Measurements from ENCODE around the gene TTC39C.
A peak's percentile ranks its signal among the peaks of the same experiment; 100 is the strongest.

TTC39C gene

DNA sequence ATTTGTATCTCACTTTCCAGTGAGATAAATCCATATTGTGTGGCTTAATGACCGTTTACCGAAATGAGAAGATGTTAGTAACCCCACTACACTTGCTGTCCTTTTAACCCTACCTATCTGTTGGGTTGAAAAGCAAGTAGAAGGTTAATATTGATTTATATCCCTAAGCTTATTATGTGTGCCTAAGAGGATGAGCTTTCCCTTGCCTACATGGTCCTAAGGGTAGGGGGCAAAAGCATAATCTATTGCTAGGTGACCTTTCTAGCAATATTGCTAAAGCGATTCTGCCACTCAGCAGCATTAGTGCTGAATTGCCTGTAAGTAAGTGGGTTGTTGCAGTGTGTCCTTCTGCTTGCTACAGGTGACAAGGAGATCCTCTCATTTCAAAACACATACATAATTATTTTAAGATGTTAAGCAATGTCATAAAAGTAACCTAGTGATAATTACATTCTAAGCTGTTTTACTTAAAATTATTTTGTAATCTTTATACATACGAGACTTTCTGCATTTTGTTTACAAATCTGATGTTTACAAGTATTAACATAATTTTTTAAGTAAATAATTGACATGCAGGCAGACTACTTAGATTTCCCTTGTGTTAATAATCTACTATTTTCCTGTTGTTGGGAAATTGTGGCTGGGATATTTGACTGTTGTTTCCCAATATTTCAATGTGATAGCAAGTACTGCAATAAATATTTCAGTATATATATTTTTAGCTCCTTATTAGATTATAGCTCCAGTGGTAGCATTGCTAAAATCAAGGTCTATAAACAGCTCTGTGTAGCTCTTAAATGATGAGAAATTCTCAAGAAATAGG, 75.2 kb downstream of the TTC39C start:
- no peak for DNase-seq

DNA sequence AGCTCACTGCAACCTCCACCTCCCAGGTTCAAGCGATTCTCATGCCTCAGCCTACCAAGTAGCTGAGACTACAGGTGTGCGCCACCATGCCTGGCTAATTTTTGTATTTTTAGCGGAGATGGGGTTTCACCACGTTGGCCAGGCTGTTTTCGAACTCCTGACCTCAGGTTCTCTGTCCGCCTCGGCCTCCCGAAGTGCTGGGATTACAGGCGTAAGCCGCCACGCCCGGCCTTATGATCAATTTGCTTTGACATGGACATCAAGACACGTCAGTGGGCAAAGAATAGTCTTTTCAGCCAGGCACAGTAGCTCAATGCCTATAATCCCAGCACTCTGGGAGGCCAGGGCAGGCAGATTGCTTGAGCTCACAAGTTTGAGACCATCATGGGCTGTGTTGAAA, 76.3 kb downstream of the TTC39C start:
- no peak for DNase-seq

DNA sequence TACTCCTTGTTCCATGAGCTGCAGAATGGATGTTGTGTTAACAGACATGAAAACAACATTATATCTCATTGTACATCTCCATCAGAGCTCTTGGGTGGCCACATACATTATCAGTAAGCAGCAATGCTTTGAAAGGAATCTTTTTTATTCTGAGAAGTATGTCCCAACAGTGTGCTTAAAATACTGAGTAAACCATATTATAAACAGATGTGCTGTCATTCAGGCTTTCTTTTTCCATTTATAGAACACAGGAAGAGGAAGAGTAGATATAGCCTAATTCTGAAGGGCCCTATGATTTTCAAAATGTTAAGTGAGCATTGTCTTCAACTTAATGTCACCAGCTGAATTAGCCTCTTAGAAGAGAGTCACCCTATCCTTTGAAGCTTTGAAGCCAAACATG, 80.0 kb downstream of the TTC39C start:
- peak; percentile 13 for DNase-seq

DNA sequence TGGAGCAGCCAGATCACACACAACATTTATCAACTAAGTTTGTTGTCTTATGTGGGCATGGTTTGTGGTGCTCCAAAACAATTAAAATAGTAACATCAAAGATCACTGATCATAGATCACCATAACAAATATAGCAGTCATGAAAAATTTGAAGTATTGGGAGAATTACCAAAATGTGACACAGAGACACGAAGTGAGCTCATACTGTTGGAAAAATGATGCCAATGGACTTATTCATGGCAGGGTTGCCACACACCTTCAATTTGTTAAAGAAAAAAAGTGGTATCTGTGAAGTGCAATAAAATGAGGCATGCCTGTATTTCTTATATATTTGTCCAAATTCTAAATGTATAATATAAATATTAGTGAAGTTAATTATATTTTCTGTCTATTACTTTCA, 81.4 kb downstream of the TTC39C start:
- no peak for DNase-seq

DNA sequence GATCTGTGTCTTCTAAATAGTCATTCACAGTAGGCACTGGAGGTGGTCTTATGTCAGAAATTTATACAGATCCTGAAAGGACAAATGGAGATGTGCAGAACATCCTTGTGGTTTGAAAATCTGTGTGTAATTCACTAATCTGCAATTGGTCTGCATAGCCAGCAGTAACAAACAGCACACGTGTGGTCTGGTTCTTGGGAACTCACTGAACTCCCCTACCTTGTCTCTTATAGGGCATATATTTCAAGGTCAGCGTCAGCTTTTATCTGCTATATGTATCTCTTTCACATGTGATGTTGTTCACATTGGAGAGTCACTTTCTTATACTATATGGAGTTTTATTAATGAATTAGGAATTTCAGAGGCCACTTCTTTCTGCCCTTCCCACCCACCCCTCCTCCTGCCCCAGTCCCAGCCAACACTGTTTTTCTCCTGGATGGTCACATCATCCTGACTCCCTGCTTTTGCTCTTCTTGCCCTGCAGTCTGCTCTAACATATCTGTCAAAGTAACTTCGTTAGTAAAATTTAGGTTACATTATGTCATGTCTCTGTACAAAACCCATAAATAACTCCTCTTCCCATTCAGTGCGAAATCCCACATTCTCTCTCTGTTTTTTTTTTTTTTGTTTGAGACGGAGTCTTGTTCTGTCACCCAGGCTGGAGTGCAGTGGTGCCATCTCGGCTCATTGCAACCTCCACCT, 88.9 kb downstream of the TTC39C start:
- DNase-seq = no peak

DNA sequence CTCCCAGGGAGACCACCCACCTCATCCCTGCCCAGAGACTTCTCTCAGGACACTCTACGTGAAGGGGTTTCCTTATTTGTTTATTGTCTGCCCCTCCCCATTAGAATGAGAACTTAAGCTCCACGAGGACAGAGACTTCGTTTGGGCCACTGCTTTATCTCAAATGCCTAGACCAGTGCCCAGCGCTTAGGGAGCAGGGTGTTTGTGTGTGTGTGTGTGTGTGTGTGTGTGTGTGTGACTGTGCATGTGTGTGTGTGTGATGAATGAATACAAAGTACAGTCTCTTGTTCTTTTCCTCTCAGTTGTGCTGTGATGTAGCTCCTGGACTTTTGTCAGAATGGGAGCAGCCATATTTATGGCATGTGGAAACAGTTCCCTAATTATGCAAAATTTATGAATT, 89.9 kb downstream of the TTC39C start:
- no peak for DNase-seq

DNA sequence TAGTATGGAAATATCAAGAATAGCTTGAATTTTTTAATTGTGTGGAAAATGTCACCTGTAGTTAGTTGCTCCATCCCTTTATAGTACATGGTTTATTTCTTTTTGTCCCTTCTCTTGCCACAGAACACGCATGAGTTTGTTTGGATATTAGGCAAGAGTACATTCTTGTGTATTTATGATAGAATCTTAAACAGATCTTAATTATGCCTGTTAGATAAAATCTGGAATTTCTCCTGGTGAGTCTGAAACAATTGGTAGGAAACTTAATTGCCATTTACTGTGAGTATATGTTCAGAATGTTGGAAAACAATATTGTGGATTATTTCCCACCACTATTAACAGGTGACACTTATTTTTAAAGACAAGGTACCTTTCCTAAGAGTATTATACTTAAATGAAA, 94.1 kb downstream of the TTC39C start:
- DNase-seq = no peak

DNA sequence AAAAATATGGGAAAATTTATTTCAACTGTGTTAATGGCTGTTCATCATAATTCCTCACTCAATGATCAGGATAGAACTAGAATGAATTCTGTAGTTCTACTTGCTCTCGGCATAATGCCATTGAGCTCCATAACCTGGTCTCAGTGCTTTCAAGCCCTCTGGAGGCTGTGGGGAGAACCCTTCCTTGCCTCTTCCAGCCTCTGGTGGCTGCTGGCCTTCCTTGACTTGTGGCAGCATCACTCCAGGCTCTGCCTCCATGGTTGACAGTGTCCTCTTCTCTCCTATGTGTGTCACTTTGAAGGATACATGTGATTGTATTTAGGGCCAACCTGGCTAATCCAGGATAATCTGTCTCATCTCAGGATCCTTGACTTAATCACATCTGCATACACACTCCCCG, 97.4 kb downstream of the TTC39C start:
- DNase-seq = no peak

DNA sequence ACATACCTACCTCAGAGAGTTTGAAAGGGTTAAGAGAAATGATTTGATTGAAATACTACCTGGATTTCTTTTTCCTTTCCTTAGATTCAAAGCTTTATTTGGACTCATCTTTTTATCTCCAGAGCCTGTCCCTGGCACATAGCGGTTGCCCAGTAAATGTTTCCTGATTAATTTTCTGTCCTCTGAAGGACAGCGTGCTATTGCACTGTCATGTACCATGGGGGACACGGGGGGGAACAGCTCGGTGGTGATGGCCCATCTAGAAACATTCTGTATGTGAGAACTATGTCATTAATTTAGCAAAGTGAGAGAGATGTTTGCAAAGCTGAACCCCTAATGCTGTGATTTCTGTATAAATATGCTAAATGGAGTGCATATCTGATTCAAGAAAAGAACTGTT, 97.9 kb downstream of the TTC39C start:
- DNase-seq = no peak

DNA sequence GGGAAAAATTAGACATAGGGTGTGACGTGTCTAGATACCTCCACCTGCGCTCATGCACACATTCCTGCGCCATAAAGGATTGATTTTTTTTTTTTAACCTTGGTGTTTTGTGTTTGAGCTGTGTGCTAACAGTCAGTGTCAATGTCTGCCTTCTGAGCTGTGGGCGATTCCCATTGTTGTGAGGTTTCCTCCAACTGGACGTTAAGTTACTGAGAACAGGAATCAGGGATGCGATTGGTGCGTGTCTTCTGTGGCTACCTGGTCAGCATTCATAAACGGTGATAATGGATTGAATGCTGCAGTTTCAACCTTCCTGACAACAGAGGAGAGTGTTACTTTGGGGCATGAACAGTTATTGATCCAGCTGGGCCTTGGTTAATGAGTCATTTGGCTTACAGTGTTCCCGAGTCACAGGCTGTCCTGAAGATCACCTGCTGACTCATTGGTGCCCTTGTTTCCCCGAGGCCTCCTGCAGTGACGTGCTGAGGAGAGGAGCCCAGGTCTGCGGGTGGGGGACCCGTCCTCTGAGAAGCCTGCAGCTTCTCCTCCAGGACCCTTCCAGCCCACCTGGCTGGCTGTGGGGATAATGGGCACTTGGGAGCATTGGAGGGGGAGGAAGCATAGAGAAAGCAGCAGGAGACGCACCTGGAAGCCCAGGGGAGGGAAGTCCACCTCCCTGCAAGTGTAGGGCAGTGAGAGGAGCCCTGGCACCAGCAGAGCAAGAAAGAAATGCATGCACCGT, 98.5 kb downstream of the TTC39C start:
- no peak for DNase-seq

DNA sequence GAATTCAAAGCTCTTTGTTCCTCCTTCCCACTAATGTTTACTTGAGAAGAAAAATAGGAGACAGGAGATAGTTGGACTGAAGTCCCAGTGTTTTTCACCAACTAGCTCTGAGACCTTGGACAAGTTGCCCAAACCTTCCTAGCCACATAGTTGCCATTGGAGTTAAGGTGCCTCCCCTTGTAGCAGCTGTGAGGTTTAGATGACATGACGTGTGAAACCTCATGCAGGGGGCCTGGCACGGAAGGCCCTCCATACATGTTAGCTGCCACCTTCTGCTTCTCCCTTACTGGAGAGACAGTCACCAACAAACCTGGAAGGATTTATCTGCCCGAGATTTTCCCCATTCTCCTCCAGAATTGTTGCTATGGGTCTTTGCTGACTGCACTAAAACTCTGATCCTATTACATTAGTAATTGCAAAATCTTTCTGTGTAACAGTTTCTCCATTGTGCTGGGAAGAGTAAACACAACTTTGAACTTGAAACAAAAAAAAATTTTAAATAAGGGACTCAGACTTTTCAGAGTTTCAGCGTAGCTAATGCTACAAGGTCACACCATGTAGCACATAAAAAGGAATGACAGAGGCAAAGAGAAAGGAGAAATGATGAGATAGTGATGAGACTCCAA, 100.5 kb downstream of the TTC39C start:
- DNase-seq = no peak

DNA sequence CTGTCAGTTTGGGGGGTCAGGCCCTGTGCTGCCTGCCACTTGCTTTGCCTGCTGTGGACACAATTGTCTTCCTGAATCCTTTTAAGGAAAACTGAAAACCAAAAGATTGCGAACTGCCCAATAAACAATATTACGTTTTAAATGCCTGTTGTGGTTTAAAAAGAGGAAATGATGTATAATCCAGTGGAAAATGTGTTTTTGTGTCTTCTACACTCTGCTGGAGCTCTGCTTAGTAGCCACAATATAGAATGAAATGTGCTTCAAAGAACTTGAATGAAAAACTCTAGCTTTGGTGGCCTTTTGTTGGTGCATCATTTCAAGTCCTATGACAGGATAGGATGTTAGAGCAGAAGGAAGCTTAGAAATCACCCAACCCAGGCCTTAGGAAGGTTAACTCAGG, 101.1 kb downstream of the TTC39C start:
- DNase-seq = peak; percentile 36

DNA sequence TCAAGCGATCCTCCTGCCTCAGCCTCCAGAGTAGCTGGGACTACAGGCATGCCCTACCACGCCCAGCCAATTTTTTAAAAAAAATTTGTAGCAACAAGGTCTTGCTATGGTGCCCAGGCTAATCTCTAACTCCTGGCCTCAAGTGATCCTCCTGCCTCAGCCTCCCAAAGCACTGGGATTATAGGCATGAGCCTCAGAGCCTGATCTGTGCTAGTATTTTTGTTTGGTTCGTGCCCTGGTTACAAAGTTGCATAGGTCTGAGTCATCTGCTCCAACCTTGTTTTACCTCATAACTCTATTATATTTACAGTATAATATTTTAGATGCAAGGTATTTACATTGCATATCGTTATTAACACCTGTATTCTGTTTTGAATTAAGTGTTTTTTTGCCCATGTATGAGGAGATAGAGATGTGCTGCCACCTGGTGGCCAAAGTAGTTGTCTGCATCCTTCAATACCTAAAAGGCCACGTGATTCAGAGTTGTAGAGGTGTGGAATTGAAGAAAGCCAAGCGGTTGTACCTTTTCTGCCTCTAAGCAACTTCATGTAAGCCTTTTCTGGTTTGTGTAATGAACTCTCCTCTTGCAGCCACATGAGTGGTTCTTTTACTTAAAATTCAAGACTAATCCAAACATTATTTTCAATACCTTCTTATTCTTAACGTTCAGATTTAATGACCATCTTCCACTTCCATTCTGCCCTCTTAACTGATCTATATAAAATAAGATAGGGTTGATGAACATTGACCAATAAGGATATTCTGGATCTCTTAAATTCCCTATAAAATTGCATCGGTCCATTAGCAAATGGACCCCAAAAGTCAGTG, 104.4 kb downstream of the TTC39C start:
- peak; percentile 87 for DNase-seq

DNA sequence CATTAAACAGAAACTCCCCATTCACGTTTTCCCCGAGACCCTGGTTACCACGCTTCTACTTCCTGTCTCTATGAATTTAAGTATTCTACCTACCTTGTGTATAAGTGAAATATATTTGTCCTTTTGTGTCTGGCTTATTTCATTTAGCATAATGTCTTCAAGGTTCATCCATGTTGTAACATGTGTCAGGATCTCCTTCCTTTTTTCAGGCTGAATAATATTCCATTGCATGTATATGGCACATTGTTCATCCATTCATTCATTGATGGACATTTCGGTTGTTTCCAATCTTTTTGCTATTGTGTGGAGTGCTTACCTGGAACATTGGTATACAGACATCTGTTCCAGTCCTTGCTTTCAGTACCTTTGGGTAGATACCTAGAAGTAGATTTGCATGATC, 106.1 kb downstream of the TTC39C start:
- DNase-seq = no peak

DNA sequence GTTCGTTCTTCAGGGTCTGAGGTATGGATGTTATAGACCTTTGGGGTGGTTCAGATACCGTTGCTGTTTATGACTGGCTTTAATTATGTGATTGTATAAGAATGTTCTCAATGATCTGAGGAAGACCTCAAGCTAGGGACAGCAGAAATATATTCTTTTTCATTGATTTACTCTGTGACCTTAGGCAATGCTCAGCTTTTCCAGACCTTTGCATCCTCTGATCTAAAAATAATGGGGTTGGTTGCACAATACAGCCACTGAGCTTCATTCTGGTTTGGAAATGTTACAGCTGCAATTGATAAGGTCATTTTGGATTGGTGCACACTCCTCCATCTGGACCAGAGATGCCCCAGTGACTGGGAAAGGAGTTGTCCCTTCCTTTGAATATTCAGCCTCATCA, 107.1 kb downstream of the TTC39C start:
- DNase-seq = no peak

DNA sequence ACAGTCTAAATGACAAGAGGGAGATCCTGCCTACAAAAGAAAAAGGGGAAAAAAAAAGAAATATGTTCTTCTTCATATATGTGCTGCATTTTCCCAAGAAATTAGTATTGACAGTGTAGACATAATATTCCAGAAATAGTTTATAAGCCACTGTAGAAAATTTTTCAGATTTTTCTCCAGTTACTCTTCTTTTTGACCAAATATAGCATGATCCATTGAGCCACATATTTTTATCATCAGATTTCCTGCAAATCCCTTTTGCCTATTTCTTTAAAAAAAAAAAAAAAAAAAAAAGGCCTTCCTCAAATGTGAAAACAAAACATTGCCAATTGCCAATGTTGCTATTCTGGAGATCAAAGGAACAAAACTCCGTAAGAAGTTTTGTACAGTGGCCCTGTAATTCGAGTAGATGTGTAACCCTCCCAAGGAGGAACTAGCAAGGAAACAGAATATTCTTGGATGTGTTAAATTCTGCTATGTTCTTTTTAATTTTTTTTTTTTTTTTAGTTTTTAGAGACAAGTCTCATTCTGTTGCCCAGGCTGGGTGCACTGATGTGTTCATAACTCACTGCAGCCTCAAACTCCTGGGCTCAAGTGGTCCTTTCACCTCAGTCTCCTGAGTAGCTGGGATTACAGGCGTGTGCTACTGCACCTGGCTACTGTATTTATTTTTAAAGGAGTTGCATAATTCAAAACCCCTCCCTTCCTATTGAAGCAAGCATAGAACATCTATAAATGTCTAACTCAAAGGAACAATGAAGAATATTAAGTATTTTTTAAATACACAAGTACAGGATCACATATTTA, 111.8 kb downstream of the TTC39C start:
- no peak for DNase-seq

DNA sequence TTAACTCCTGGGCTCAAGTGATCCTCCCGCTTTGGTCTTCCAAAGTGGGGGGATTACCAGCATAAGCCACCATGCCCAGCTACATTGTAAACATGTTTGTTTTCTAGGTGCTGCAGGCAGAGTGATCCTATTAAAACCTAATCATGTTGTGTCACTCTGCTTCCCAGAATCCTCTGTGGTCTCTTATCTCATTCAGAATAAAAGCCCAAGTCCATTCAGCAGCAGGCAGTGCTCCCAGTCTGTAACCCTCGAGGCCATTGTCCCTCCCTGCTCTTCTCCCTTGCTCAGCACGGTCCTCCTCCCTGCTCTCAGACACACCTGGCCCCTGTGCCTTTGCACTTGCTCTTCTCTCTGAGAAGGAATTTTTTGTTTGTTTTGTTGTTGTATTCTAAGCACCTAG, 113.2 kb downstream of the TTC39C start:
- no peak for DNase-seq

DNA sequence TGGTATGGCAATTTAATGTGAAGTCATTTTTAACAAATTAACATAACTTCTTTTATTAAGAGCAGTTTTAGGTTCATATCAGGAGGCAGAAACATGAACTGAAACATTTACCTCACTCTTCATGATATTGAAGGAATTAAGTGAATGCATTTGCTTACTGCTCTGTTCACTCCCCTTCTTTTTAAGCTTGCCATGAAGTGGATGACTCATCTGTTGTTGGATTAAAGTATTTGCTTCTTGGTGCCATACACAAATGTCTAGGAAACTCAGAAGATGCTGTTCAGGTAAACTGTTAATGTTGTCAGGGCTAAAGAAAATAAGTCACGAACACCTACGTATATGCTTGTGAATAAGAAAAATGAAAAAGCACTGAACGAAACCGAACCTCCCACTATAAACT, 114.1 kb downstream of the TTC39C start:
- no peak for DNase-seq

DNA sequence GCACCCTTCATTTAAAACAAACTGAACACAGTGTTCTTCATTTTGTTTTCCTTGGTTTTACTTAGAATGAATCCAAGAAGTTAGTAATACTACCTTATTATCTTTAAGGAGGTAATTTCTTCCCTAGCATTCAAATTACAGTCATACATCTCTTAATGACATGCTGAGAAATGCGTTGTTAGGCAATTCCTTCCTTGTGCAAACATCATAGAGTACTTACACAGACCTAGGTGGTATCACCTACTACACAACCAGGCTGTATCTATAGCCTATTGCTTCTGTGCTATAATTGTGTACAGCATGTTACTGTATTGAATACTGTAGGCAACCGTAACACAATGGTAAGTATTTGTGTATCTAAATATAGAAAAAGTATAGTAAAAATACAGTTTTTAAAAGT, 115.9 kb downstream of the TTC39C start:
- DNase-seq = no peak

DNA sequence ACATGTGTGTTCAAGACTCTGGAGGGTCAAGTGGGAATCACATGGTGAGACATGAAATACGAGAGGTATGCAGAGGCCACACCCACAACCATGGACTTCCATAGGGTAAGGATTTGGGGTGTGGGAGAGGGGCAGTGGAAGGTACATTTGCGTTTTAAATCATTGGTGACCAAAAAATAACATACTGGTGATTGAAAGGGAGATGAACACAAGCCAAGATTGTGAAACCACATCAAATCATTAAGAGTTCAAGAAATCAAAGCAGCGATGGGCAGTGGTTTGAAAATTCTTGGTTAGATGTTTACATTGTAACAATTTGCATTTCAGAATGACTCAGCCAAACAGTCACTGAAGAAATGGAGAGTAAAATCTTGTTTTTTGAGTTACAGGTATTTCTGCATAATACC, 122.4 kb downstream of the TTC39C start:
- DNase-seq = no peak

DNA sequence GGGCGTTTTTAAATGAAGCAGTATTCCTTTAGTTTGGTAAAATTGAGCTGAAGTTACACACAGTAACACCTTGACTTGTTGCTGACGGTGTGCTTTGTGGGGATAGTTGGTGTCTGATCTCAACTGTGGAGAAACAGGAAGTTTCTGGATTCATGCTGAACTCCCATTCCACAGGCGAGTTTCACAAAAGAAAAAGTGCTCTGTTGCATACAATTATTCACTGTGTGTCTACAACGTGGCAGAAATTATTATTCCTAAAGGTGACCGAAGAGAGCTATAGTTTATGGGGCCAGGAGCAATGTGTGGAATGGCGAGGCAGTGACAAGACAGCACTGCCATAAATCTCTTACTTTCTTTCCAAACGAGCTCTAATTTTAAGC, 123.8 kb downstream of the TTC39C start:
- no peak for DNase-seq
